ENCODE results near the gene KLHL17.
"Not testable (repeated sequence)": the region's sequence is repeated elsewhere in the genome, so short reads cannot be mapped to it uniquely, and the experiment has no call there.

Gene KLHL17

DNA sequence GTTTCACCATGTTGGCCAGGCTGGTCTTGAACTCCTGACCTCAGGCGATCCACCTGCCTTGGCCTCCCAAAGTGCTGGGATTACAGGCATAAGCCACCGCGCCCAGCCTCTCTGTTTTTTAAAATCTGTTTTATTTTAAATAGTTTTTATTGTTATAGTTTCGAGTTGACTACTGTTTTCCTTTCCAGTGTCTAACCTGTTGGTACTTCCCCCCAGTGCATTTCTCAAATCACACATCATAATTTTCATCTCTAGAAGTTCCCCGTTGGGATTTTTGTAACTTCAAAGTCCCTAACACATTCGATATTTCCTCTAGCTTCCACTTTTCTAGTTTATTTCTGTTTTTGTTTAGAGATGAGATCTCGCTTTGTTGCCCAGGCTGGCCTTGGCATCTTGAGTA, 32.0 kb downstream of the KLHL17 start:
- no peak for DNase-seq
- in situ Hi-C loops (cut with MboI; ENCODE audit: low pct_unique_long_range_greater_than_20kb, low sequenced_read_pairs), result no loop called here

DNA sequence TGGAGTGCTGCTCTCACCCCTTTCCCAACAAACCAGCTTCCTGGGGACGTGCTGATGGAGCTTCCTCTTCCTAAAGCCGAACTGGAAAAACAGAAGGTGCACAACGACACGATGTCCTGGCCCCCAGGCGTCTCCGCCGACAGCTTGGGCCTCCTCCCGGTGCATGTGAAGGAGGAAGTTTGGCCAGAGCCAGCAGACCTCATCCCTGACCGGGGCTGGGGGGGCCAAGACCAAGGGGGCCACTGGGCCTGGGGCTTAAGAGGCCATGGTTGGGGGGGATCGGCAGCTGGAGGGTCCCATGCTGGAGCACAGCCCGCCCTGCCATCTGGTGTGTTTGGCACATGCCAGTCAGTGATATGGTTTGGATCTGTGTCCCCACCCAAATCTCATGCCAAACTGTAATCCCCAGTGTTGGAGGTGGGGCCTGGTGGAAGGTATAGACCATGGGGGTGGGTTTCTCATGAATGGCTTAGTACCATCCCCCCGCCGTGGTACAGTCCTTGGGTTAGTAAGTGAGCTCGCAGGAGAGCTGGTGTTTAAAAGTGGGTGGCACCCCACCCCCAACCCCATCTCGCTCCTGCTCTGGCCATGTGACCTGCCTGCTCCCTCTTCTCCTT, 33.1 kb downstream of the KLHL17 start:
- no peak for DNase-seq
- in situ Hi-C loops (cut with MboI; ENCODE audit: low pct_unique_long_range_greater_than_20kb, low sequenced_read_pairs), result no loop called here

DNA sequence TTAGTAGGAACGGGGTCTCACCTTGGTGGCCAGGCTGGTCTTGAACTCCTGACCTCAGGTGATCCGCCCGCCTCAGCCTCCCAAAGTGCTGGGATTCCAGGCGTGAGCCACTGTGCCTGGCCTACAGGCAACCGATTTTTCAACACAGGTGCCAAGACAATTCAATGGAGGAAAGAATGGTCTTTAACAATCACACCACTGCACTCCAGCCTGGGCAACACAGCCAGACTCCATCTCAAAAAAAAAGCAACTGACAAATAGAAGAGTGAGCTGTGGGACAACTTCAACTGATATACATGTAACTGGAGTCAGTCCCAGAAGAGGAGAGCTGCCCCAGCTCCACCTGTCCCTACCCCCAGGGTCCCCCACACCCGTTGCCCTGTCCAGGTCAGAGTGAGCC, 34.2 kb downstream of the KLHL17 start:
- DNase-seq; in situ Hi-C loops (cut with MboI; ENCODE audit: low pct_unique_long_range_greater_than_20kb, low sequenced_read_pairs): not testable (repeated sequence)

DNA sequence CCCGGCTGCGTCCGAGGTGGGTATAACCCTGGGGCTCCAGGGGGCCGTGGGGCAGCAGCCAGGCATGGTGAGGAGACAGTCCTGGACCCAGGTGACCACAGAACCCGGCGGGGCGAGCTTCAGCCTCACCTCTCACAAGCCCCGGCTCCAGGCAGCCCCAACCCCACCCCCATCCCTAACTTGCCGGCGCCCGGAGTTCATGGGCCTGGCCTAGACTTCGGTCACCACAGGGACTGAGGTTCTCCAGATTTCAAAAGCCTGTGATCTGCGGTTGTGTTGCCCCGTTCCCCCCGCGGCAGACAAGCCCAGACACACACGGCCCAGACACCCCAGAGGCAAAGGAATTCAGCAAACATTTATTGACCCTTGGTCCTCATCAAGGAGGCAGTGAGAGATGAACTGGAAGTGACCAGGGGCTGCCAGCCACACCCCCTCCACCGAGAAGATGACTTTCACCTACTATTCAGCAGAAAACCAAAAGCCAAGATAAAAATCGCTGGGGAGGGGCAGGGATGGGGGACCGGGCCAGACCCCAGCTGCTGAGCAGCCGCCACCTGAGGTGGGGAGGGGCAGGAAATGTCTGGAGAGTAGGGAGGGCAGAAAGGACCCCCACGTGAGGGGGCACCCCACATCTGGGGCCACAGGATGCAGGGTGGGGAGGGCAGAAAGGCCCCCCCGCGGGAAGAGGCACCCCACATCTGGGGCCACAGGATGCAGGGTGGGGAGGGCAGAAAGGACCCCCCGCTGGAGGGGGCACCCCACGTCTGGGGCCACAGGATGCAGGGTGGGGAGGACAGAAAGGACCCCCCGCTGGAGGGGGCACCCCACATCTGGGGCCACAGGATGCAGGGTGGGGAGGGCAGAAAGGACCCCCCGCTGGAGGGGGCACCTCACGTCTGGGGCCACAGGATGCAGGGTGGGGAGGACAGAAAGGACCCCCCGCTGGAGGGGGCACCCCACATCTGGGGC, 35.6 kb downstream of the KLHL17 start:
- in situ Hi-C loops (cut with MboI; ENCODE audit: low pct_unique_long_range_greater_than_20kb, low sequenced_read_pairs), result no loop called here
- no peak for DNase-seq

DNA sequence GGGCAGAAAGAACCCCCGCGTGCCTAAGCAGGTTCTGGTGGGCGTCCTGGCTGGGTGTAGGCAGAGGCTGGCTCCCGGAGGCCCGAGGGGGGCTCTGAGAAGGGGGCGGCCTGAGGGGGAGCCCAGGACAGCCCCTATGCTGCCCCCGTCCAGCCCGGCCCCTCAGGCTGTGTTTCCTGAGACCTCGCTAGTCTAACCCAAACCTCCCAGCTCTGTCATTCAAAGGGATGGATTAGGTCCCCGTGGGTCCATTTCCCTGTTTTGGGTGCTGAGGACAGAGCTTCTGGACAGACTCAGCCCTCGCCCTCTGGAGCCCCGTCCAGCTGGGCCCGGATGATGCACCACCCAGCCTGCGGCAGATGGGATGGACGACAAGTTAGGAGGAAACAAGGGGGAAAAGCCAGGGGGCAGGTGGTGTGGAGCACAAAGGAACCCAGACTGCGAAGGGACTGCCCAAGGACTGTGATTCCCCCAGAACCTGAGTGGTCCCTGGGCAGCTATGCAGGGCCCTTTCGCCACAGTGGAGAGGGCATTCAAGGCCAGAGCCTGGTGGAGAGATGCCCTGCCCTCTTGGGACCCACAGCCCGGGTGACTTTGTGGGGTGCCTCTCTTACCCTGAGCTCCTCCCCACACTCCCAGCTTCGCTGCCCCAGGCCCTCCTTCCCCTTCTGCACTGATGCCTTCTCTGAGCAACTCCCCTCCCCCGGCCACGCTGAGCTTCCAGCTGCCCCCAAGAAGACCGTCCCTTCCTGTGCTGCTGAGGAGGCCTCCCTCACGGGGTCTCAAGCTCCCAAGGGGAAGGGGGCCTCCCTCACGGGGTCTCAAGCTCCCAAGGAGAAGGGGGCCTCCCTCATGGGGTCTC, 36.7 kb downstream of the KLHL17 start:
- no peak for DNase-seq
- in situ Hi-C loops (cut with MboI; ENCODE audit: low pct_unique_long_range_greater_than_20kb, low sequenced_read_pairs), result no loop called here

DNA sequence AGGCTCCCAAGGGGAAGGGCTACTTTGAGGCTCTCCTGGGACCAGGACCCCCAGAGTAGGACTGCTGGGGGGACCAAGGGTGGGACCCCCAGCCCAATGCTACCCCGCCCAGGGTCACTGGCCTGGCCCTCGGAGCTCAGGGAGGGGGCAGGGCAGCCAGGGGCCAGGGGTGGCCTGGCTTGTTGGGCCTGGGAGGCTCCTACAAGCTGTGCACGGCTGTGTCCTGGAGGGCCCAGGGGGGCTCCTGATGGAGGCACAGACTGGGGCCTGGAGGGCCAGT, 37.3 kb downstream of the KLHL17 start:
- no peak for DNase-seq
- in situ Hi-C loops (cut with MboI; ENCODE audit: low pct_unique_long_range_greater_than_20kb, low sequenced_read_pairs), result no loop called here

DNA sequence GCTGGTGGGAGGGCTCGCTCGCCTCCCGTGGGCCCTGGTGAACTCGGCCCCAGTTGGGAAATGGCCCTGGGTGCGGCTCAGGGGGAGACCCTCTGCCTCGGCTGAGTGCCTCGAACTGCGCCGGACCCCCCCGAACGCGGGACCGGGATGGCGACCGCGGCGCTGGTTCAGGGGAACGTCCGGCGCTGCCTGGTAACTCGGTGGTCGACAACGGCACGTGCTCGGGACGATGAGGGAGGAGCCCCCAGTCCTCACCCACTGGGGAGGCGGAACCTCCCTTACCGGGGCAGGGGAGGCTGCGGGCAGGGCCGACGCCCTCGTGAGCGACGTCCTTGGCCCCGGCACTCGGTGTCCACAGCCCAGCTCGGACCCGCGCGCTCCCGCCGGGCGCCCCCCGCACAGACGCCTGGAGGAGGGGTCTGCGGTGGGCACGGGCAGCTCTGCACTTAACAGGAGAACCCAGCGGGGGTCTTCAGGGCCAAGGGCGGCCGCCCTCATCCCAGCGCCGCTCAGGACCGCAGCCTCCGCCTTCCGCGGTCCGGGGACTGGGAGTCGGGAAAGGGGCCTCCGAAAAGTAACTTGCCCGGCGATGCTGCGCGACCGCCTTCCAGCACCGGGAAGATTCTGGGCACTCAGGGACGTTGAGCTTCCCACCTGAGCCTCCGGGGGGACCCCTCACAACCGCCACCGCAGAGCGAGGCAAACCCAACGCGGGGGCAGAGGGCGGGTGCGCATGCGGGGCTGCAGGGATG, 37.8 kb downstream of the KLHL17 start:
- in situ Hi-C loops (cut with MboI; ENCODE audit: low pct_unique_long_range_greater_than_20kb, low sequenced_read_pairs), result no loop called here
- DNase-seq, result no peak

DNA sequence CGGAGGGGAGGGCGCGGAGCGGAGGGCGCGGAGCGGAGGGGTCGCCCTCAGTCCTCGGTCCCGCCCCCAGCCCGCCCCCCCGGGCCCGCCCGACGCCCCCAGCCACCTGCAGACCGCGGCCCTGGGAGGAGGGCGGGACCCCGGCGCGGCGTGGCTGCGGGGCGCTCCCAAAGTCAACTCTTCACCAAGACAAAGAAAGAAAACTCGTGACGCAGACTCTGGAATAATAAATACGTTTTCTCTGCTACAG, 38.3 kb downstream of the KLHL17 start:
- in situ Hi-C loops (cut with MboI; ENCODE audit: low pct_unique_long_range_greater_than_20kb, low sequenced_read_pairs), result no loop called here
- DNase-seq, result no peak

DNA sequence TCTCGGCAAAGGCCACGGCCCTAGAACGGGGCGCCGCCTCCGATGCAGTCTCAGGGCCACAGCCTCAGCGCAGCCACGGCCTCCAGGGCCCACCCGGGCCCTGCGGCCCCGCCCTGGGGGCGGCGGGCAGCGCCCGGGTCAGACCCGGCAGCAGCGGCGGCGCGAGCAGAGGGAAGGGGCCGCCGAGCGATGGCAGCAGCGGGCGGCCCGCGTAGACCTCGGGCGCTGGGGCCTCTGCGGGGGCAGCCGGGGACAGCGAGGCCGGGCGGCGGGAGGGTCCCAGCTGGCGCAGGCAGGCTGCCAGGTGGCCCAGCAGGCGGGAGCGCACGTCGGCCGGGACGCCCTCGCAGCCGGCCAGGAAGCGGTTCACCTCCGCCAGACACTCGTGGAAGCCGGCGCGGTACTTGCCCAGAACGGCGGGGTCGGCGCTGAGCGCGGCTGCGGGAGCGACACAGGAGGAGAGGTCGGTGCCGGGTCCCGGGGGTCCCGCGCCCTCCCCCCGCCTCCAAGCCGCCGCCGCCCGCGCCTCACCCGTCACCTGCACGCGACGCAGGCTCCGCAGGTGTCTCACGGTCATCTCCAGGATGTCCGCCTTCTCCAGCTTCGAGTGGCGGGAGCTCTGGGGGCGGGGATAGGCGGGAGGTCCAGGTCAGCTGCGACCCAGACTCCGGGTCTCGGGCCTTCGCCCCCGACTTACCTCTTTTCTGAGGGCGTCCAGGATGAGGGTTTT, 38.8 kb downstream of the KLHL17 start:
- peak; percentile 28 for DNase-seq
- in situ Hi-C loops (cut with MboI; ENCODE audit: low pct_unique_long_range_greater_than_20kb, low sequenced_read_pairs), result no loop called here

DNA sequence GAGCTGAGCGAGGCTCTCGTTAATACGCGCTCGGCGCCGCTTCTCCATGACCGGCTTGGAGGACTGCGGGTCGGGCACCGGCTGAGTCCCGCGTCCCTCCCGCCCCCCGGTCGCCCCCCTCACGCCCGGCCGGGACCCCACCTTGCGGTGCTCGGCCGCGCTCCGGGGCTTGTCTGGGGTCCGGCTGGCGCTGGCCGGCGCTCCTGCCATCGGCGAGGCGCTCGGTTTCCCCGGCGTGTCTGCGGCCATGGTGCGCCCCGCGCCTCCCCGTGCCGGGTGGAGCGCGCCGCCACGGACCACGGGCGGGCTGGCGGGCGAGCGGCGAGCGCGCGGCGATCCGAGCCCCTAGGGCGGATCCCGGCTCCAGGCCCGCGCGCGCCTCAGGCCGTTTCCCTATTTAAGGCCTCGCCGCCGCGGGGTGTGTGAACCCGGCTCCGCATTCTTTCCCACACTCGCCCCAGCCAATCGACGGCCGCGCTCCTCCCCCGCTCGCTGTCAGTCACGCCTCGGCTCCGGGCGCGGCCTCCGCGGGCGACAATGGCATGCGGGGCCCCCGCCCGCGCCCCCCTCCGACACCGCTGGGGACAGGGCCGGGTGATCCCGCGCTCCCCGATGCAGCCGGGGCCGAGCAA, 39.5 kb downstream of the KLHL17 start, which contains the start of gene HES4:
Gene HES4 (minus strand): TSS at position 373 of the 632 bp plus-strand sequence. CDS start 124 bp downstream, at position 249.
- in situ Hi-C loops (cut with MboI; ENCODE audit: low pct_unique_long_range_greater_than_20kb, low sequenced_read_pairs), result no loop called here
- peak; percentile 83 for DNase-seq

DNA sequence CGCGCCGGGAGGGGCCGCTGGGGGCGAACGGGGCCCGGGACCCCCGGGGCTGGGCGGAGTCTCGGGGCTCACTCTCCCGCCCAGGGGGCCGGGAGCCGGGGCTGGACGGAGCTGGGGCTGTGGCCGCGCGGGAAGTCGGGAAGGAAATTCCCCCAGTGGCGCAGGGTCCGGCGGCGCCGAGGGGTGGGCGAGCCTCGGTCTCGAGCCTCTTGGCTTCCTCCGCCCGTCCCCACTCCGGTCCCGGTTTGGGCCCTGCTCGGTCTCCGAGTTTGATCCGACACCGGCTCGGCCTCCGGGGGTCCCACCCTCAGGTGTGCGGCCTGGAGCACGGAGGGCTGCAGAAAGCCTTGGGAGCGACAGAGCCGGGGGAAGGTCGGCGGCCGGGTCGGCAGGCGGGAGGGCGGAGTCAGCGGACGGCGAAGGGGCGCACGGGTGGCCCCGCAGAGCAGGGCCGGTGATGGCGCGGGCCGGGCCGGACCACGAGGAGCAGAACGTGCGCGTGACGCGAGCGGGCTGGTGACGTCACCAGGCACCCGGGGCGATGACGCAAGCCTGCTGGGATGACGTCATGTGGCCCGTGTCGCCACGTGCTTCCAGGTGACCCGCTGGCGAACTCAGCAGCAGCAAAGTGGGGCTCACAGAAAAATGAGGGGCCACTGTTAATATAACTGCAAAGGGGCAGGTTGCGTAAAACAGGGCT, 40.1 kb downstream of the KLHL17 start:
- in situ Hi-C loops (cut with MboI; ENCODE audit: low pct_unique_long_range_greater_than_20kb, low sequenced_read_pairs), result no loop called here
- peak; percentile 83 for DNase-seq

DNA sequence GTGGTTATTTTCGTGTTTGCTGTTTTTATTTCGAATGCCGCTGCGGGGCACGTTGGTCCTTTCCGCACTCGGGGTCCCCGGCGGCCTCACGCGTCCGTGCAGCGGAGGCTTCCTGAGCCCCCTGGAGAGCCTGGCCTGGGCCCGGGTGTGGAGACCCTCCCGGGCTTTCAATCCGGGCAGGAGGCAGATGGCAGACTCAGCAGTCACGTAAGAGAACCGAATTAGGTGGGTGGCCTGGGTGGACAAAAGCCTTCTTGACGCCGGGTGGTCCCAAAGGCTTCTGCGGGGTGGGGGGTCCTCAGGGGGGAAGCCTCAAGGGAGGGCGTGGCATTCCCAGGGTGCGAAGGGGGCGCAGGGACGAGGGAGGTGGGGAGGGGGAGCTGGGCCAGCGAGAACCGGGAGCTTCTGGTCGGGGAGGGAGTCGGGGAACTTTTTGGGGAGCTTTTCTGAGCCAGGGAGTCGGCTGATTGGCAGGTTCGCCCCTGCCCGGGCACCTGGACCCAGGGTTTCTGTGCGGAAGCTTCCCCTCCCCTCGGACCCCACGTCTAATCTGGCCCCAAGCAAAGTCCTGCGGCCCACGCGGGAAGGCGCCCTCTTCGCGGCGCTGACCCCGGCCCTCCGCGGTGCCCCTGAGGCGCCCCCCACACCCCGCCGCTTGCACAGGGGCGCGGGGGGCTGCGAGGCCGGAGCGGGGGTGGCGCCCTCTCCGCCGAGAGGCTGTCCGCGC, 40.8 kb downstream of the KLHL17 start:
- in situ Hi-C loops (cut with MboI; ENCODE audit: low pct_unique_long_range_greater_than_20kb, low sequenced_read_pairs), result no loop called here
- DNase-seq, result no peak

DNA sequence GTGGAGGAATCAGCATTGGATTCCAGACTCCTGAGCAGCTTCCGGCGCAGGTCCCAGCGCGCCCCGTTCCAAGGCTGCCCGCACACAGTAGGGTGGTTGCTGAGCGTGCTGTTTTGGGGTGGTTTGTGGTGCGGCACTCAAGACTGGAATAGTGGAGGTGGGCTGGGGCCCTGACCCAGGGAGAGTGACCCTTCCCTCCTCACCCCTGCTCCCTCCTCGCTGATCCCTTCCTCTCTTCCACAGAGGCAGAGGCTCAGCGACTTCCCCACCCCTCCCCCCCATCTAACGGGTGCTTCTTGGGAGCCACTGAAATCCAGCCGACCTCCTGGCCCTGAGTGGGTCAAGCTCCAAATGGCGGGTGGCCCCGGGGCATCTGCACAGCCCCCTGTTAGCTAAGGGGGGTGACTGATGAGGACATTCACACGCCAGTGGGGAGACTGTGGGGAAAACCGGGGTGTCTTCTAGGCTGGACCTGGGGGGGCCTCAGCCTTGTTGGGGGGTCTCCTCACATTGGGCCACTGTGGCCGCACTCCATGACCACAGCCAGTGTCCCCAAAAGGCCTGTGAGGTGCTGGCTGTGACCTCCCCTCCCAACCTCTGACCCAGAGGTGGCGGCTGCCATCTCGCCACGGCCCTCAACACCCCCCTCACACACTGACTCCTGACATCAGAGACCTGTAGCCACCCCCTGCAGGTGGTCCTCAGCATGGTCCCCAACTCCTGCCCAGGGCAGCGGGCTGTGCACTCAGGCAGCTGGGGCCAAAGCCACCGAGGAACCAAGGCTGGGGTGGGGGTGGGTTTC, 43.4 kb downstream of the KLHL17 start:
- in situ Hi-C loops (cut with MboI; ENCODE audit: low pct_unique_long_range_greater_than_20kb, low sequenced_read_pairs), result no loop called here
- DNase-seq, result no peak

DNA sequence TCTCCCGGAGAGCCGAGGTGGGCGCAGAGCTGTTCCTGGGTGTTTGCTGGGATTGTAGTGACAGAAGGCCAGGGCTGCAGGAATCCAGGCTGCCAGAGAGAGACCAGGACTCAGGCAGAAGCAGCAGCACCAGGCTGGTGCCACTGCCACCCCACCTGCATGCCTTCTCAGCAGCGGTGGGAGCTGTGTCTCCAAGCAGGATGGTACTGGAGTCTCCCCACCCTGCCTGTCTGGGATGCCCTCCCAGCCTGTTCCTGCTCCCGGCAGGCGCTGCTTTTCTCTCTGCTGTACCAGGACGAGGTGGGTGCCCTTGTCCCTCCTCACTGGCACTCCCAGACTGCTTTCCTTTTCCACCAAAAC, 44.0 kb downstream of the KLHL17 start:
- in situ Hi-C loops (cut with MboI; ENCODE audit: low pct_unique_long_range_greater_than_20kb, low sequenced_read_pairs), result no loop called here
- DNase-seq, result no peak

DNA sequence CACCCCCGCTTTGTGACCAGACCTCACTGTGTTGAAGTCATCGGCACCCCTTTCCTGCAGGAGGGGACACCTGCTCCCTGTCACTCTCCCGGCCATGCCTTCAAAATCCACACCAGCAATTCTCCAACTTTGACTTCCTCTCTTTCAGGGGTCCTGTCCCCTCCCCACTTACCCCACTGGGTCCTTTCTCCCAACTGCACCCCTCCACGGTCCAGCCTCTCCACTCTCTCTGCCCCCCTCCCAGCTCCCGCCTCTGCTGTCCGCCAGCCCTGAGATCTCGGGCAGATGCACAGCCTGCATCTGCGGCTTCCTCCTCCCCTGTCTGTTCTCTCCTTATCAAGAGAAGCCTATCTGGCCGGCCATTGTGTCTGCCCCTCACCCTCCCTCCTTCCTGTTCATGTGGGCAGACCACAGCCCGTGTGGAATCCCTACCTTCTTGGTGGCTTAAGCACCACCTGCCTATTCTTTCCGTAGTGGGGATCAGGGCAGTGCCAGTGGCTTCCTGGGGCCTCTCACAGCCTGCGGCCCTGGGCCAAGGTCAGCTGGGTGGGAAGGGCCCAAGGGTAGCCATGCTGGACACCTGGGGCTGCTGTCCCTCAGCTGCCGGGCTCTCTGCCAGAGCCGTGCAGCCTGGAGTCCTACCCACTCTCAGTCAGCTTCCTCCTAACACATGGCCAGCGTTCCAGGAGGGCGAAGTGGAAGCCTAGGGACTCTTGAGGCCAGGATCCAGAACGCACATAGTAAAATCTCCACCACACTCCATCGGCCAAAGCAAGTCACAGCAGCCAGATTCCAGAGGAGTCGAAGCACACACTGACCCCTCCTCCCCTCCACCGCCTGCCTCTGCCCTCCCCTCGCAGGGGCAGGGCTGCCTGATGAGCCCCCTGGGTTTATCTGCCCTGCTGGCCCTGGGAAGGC, 44.7 kb downstream of the KLHL17 start:
- peak; percentile 85 for DNase-seq

More for the DNA sequence above, 44.7 kb downstream of the KLHL17 start:
- in situ Hi-C loops (cut with MboI; ENCODE audit: low pct_unique_long_range_greater_than_20kb, low sequenced_read_pairs), result no loop called here
